Epidermal melanocyte (primary cell): ENCODE results near the gene TRAPPC11.
"Not testable (repeated sequence)": the region's sequence is repeated elsewhere in the genome, so short reads cannot be mapped to it uniquely, and the experiment has no call there.

ENCODE experiments used
- DNase-seq: peaks from one replicate; pipeline ENCODE4 v3.0.0; 2011; ENCODE audit warnings: low spot score; ENCODE audit not compliant: insufficient read length

Gene TRAPPC11

DNA sequence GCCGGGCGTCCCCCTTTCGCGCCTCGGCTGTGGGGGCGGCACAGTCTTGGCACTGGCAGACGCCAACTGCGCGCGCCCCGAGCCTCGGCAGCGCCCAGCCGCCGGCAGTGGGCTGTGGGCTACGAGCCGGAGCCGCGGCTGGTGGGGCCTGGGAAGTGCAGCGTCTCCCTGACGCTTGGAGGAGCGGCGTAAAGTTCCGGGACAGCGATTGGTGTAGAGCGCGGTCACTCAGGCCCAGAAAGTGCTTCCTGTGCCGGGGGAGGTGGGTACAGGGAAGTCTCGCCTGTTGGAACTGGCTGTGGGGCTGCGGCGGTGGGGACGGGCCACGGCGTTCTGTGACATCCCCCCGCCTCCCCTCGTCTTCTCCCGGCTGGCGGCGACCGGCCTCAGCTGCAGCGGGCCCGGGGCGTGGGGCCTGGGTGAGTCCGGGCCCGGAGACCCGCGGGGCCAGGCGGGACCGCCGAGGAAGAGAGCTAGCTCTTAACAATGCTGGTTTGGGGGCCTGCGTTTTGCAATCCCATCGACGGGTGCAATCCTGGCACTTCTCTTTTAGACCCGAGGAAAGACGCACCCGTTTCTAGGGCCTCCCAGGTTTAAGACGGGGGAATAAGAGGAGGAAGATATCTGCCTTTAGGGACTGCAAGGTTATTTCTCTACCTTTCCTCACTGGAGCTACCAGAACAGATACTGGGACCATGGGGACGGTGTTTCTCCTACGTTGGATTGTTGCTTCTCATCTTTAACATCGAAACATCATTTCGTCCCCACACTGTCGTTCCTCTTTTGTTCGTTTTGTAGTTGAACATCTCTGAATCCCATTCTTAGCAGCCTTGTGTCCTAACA lies at the start of gene TRAPPC11, which contains the start of gene RWDD4:
TRAPPC11 (plus strand) TSS at position 265 of the 843 bp plus-strand sequence. CDS start 4,575 bp downstream, outside the sequence.
RWDD4 (minus strand) TSS at position 157 of the 843 bp plus-strand sequence. CDS start 233 bp downstream, outside the sequence.
- peak; percentile 95 for DNase-seq

DNA sequence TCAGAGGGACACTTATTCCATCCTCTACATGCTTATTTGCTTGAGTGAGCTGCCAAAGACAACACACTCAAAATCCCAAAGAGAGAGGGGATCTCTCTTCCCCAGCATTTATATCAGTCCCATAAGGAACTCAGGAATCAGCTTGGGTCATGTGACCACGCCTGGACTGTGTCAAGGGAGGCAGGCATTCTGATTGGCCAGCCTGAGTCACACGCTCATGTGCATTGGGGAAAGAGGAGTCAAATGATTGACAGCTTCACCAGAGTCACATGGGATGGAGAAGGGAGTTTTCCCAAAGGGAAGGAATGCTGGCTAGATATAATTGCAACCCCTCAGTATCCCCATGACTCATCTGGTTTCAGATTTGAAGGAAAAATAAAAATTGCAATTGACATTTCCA lies 49.1 kb upstream of the TRAPPC11 start:
- no peak for DNase-seq

DNA sequence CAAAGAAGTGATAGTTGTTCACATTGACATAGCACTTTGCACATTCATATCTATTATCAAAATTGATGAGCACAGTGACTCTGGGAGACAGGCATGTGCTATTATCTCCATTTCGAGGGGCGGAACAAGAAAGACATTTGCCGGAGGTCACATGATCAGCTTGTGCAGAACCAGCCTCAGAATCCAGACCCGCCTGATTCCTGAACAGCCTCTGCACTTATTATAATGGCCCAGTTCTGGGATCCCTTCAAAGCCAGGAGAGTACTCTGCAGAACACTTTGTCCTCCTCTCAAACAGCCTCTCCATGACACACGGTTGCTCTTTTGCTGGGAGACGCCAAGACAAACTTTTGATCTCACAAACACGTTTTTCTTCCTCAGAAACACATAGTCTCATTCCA lies 48.5 kb upstream of the TRAPPC11 start:
- DNase-seq: no peak

DNA sequence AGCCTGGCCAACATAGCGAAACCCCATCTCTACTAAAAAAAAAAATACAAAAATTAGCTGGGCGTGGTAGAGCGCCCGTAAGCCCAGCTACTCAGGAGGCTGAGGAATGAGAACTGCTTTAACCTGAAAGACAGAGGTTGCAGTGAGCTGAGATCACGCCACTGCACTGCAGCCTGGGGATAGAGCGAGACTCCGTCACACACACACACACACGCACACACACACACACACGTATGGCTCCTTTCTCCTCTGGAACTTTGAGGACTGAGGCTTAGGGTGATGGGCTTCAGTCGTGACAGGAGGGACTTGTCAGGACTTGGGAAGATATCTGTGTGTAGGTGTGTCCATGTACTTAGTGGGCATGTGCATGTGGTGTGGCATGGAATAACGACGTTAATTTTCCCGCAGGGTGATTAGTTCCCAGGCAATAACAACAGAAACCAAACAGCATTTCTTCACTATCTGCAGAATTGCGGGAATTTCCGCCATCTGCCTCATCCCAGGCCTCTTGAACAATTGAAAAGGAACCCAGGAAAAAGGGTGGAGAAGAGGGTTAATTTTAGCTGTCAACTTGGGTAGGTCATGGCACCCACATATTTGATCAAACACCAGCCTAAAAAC lies 47.8 kb upstream of the TRAPPC11 start:
- no peak for DNase-seq

DNA sequence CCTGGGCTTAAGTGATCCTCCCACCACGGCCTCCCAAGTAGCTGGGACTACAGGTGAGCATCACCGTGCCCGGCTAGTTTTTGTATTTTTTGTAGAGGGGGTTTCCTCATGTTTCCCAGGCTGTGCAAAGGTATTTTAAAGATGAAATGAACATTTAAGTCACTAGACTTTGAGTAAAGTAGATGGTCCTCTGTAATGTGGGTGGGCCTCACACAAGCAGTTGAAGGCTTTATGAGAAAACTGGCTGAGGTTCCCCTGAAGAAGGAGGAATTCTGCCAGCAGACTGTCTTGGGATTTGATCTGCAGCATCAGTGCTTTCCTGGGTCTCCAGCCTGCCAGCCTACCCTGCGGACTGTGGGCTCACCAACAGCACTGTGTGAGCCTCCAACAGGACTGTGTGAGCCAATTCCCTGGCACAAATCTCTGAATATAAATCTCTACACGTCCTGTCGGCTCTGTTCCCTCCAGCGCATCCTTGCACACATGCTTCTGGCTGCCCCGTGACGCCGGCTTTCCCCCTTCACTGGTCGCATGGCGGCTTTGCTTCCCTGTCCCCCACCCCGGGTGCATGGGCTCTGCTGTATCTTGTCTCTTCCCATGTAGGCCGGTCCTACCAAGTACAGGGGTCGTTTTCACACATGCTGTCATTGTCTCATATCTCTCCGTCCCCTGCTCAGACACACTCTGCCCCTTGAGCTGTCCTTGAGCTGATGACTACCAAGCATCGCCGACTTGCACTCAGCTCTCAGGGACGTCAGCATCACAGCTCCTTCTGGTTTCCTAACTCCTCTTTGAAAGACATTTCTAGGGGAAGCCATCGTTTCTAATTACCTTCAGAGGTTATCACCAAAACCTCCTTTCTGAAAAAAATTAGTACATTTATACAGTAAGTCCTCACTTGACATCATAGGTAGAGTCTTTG lies 46.5 kb upstream of the TRAPPC11 start:
- DNase-seq: no peak

DNA sequence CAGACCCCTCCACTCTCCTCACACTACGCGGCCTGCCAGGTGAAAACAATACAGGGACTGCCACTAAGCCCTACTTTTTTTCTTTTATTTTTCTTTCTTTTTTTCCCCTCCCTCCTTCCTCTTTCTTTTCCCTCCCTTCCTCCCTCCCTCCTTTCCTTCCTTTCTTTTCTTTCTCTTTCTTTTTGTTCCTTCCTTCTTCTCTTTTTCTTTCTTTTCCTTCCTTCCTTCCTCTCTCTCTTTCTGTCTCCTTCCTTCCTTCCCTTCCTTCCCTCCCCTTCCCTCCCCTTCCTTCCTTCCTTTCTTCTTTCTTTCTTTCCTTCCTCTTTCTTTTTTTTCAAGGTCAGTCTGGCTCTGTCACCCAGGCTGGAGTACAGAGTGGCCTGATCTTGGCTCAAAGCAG lies 42.0 kb upstream of the TRAPPC11 start:
- DNase-seq: no peak

DNA sequence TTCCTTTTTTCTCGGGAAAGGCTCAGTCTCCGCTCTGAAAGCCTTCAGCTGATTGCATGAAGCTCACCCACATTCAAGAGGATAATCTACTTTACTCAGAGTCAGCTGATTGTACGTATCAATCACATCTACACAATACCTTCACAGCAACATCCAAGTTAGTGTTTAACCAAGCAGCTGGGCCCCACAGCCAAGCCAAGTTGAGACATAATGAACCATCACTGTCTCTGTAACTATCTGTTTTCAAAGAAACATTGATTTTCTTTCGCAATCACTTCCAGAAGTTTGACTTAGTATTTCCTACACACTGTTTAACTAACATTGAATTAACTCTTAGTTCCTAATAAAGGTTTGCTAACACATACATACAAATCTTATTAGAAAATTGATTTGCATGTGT lies 40.4 kb upstream of the TRAPPC11 start:
- no peak for DNase-seq

DNA sequence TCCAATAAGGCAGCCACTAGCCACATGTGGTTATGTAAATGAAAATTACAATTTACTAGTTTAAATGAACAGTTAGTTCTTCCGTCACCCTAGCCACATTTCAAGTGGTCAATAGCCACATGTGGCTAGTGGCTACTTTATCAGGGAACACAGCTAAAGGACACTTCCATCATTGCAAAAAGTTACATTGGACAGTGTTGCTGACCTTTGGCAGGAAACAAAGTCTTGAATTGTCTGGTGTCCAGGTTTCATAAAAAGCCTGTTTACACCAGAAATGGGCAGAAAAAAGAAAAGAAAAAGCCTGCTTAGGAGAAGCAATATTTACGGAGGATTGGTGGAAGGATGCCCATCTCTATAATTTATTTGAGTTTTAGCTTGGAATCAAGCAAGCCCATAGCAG lies 38.7 kb upstream of the TRAPPC11 start:
- DNase-seq: no peak

DNA sequence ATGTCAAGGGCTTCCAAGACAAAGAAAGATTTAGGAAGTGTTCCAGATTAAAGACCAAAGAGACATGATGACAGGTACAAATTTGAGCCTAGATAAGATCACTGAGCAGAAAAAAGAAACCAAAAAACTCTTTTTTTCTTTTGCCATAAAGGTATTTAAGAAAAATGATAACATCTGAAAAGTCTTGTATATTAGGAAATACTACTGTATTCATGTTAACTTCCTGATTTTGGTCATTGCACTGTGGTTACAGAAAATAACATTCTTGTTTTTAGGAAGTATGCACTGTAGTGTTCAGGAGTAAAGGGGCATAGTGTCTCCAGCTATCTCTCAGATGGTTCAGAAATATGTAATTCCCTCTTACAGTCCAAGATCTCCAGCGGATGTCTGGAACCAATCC lies 37.2 kb upstream of the TRAPPC11 start:
- DNase-seq: no peak

DNA sequence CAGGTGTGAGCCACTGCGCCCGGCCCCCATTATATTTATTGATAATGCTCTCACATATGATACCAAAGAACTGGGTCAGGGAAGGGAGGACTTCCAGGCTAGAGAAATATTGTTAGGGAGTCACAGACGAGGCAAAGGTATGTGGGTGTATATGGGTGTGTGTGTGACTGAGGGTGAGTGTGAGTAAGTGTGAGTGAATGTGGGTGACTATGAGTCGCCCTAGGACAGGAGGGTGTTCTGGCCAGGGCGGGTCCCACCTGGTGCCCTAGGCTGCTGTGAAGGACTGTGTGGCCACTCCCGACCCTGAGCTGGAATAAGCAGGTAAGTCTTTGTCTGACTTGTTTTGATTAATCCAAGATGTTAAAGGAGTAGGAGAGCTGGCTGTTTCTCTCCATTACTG lies 34.5 kb upstream of the TRAPPC11 start:
- DNase-seq: no peak

DNA sequence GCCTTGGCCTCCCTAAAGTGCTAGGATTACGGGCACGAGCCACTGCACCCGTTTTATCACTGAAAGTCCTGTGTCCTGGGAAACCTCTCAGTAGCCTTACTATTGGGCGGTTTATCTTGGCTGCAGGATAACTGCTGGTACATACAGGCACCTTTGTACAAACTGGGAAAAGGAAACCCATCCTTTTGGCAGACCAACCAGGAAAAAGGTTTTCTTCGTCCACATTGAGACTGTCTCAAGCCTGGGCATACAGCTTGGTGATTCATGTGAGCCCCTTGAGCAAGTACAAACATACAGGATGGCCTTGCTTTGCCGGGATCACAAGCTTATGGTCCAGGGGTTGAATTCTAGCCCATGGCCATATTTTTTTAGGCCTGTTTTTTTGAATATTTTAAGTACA lies 32.9 kb upstream of the TRAPPC11 start:
- no peak for DNase-seq

DNA sequence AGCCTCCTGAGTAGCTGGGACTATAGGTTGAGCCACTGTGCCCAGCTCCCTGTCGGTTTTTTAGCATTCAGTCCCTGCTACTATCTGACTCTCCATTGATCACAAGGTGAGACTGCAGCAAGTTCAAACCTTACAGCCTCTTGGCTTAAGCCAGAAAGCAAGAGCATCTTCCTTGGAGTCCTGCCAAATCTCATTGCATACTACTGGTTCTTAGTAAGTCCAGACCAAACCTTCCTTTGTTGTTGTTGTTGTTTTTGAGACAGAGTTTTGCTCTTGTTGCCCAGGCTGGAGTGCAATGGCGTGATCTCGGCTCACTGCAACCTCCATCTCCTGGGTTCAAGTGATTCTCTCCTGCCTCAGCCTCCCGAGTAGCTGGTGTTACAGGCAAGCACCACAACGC lies 31.8 kb upstream of the TRAPPC11 start:
- not testable (repeated sequence) for DNase-seq

DNA sequence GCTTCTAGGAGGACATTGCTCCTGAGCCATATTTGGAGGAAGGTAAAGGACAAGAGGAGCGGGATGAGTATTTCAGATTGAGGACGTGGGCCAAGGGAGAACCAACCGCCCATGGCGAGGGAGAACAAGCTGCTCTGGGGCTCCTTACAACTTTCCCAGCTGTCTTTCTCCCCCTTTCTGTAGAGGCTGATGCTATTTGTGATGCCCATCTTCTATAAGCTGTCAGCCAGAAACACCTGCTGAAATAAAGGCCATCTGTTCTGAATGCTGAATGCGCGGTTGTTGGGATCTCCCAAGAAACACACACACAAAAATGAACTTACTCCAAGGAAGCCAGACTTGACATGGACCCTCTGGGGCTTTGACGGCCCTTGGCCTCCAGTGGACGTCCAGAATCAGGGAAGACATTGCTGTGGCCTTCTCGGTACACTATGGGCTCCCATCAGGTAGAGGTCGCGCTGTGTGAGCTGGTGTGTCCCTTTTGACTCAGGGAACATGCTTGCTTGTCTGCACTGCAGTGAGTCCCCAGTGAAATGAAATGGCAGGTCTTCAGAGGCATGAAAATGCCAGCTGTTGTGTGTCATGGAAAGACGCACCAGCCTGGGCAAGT lies 31.0 kb upstream of the TRAPPC11 start:
- no peak for DNase-seq

DNA sequence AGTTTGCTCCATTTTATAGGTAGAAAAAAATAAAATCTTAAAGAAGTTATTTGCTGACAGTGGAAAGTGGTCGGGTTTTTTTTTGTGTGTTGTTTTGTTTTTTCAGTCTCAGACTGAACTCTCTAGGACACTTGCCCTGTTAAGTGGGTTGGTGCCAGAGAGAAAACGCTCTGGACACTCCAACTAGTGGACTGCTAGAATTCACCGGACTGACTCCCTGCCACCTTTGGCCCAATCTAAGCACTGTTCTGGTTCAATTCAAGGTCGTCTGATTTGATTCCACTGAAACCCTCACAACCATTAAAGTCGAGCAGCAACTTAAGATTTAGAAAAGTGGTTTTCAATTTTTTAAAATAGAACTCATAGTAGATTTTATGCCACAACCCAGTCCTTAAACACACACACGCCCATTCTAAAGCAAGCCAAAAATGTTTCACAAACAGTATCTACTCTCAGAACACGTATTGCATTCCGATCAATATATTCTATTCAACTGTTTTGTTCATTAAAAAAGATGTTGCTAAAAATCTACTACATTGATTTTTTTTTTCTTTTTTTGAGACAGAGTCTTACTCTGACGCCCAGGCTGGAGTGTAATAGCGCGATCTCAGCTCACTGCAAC lies 27.4 kb upstream of the TRAPPC11 start:
- DNase-seq: no peak

DNA sequence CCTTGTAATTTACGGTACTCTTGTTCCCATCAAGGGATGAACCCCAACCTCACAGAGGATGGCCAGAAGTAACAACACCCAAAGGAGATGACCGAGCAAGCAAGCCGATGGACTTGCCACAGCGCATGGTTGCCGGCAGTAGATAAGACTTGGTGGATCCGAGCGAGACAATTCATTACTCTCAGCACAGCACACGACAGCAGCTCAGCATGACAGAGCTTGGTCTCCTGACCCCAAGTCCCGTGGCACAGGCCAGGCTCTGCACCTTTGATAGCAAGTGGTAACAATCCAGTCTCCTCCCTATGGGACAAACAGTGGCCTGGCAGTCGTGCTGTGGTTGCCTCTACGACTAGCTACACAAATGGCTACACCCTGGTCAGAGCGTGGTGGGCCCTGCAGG lies 26.4 kb upstream of the TRAPPC11 start:
- DNase-seq: no peak

DNA sequence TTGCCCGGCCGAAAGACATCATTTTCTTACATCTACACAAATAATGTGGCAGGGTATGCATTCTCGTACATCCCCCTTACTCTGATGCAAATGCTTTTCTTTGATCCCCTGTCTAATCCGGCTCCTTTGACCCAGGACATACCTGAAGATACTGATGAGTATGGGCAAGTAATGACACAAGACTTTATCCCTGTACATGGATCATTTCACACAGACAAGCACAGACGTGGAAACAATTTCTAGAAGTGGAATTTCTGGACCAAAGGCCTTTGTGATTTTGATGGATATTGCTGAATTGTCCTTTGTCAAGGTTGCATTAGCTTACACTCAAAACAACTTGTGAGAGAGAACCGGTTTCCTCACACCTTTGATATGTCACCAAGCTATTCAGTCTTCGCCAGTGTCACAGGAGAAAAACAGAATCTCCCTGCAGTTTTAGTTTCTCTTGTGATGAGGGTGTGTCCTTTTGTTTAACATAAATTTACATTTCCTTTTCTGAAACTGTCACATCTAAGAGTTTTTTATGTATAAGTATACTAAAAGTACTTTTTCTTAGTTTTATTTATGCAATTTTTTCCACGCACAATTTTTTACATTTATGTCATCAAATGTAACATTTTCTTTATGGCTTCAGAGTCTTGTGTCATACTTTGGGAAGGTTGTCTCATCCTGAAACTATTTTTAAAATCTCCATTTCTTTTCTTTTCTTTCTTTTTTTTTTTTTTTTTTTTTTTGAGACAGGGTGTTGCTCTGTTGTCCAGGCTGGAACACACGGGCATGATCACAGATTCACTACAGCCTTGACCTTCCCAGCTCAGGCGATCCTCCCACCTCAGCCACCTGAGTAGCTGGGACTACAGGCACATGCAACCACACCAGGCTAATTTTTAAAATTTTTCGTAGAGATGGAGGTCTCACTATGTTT lies 25.4 kb upstream of the TRAPPC11 start:
- no peak for DNase-seq

DNA sequence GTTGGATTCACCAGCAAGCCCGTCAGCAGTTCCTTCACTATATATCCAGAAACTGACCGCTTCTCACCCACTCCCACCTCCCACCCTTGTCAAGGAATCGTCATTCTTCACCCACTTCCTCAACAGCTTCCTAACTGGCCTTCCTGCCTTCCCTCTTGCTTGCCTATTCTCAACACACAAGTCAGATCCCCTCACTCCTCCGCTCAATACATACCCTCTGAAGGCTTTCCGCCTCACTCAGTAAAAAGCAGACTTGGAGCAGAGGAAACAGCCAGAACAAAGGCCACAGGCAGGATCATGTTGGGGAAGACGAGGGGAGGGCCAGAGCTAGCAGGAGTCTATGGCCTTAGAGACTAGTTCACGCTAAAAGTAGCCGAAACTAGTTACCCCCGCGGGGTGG lies 23.8 kb upstream of the TRAPPC11 start:
- DNase-seq: no peak

DNA sequence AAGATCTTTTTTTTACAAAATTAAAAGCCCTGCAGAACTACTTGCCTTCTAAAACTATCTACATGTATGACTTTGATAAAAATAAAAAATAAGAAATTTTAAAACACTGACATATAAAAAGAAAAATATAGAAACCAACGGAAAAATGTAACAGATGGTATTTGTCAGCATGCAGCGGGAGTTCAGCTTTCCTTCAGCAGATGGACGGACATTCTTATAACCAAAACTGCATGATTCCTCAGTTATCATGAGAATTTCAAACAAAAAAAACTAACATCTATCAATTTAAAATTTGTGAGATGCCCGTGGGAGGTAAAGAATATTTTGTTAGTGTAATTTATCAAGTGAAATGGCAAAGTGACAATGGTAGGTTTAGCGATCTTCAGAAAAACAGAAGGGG lies 23.4 kb upstream of the TRAPPC11 start:
- DNase-seq: no peak

DNA sequence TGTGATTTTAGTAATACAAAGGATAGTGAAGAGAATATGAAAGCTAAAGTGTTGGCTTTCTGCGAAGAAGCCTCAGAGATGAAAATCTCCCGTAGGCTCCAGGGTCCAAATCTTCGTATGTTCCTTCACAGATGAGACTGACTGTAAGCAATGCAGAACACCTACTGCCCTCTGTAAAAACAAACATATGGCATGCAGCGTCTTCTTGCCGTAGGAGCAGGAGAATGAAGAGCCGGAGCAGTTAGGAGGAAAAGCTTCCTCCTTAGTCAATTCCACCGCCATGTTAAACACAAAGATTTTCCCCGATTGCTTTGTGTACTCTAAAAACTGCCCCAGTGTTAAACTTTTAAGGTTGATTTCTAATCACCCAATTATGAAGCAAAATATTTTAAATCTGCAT lies 22.6 kb upstream of the TRAPPC11 start:
- DNase-seq: no peak

DNA sequence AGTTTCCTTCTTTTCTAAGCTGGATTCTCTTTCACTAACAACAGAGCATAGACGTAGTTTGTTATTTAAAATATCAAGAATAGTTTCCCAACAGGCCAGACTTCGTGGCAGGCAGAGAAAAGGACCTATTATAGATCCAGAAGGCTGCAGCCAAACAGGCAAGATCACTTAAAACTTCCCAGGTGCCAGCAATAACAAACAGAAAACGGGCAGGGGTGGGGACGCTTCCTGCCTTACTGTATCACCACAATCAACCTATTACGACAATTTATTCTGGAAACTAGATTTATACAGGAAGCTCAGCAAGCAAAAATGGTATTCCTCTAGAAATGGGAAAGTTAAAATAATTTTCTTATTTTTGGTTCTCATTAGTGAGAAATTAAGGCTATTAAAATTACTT lies 22.2 kb upstream of the TRAPPC11 start:
- no peak for DNase-seq
